Cardiac fibroblast (primary cell): Measurements from ENCODE around the gene BCOR.

Experiments
- DNase-seq, 2 donors: peaks; one replicate each; pipeline versions ENCODE4 v3.0.0 to v3.0.0-alpha.2; 2010; ENCODE audit warnings: low read depth in 2 of 2
- H3K4me3 ChIP-seq, 2 donors: replicated peaks in 1 of 2; 1 replicate in 1 of 2; 2 replicates in 1 of 2; pipeline ENCODE4 v1.5.1; 2011; ENCODE audit warnings: low read depth in 2 of 2, low read length in 2 of 2, mild to moderate bottlenecking in 2 of 2, moderate library complexity in 1 of 2
- CTCF ChIP-seq: IDR thresholded peaks from one replicate; pipeline ENCODE4 v1.5.1; 2011; ENCODE audit warnings: low read depth, mild to moderate bottlenecking, low read length, inconsistent platforms

Gene BCOR

GRCh38 chrX:40085102-40085551 is 12.6 kb downstream of the BCOR start:
- peak; percentile 69 to 89 for DNase-seq
- no peak overlapping the region for H3K4me3 ChIP-seq
- no peak for TF ChIP-seq CTCF

- no peak for TF ChIP-seq CTCF
- DNase-seq: no peak
- no peak overlapping the region for H3K4me3 ChIP-seq
Observed at GRCh38 chrX:40084471-40085101, 13.2 kb downstream of the BCOR start.

- no peak for TF ChIP-seq CTCF
- H3K4me3 ChIP-seq: peak overlapping the region in 1 of 2 donors; percentile 39
- no peak for DNase-seq
Observed at GRCh38 chrX:40083979-40084359, 13.8 kb downstream of the BCOR start.

- H3K4me3 ChIP-seq: peak overlapping the region; percentile 29 to 39
- DNase-seq: no peak
- TF ChIP-seq CTCF: no peak
Observed at GRCh38 chrX:40083120-40083978, 14.4 kb downstream of the BCOR start.

- no peak overlapping the region for H3K4me3 ChIP-seq
- no peak for TF ChIP-seq CTCF
Observed at GRCh38 chrX:40082447-40083119, 15.2 kb downstream of the BCOR start.

GRCh38 chrX:40081679-40082068 is 16.1 kb downstream of the BCOR start:
- DNase-seq: no peak
- H3K4me3 ChIP-seq: no peak overlapping the region
- no peak for TF ChIP-seq CTCF

More at GRCh38 chrX:40082447-40083119, 15.2 kb downstream of the BCOR start:
- no peak for DNase-seq
